ENCODE results near the gene C1orf105.

GRCh38 chr1:172476218-172476811 is 55.8 kb downstream of the C1orf105 start:
- no peak for TF ChIP-seq CTCF (IDR thresholded peaks at IDR 0.05; ENCODE audit: low read depth, low read length, missing input control)
- TF ChIP-seq JUND (IDR thresholded peaks at IDR 0.05), result no peak
- TF ChIP-seq SP1 (IDR thresholded peaks at IDR 0.05), result no peak
- TF ChIP-seq FOXA2 (IDR thresholded peaks at IDR 0.05), result no peak
- no peak for TF ChIP-seq RAD21 (IDR thresholded peaks at IDR 0.05)
- TF ChIP-seq FOXA1 (IDR thresholded peaks at IDR 0.05), result no peak
- TF ChIP-seq RXRA (IDR thresholded peaks at IDR 0.05), result no peak
- TF ChIP-seq YY1 (IDR thresholded peaks at IDR 0.05), result no peak
- TF ChIP-seq TAF1 (conservative IDR thresholded peaks at IDR 0.05), result no peak
